ENCODE data around the gene YOD1. TPM values are rescaled to one million over a fixed set of nuclear protein-coding genes. Genes with fewer than 3 reads are reported as not detected.

The YOD1 gene
- total RNA-seq, 1 donor from 2014 or later, result 10.8 TPM

DNA sequence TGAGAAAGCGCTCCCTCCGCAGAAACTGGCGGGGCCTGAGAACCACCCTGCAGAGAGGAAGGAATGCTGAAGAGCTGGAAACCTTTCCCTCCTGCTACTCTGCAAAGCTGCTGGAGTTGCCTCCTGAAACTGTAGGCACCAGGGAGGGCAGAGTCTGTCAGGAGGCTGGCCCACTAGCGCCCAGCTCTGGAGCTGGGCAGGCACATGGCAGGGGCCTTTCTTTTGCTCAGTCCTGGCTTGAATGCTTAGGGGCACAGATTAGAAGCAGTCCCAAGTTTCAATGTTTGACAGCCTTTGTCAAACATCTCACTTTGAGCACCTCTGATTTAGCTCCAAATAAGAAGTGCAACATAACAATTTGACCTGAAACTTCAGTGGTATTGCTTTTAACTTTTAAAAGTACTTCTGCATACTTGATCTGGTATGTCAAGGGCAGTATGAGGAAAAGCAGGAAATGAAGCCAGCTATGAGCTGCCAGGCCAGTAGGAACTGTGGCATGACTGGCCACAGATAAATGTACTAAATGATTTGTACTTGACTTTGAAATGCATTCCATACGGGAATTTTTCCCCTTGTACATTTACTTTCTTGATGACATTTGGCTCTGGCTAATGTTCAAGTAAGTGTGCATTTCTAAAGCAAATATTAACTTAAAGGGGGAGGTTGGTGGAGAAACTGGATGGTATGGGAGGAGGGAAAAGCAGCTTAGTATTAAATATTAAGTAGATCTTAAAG, 25.7 kb downstream of the YOD1 start:
- intact Hi-C loops (cut with micrococcal nuclease), result no loop called here
- TF ChIP-seq, protein P1, sequence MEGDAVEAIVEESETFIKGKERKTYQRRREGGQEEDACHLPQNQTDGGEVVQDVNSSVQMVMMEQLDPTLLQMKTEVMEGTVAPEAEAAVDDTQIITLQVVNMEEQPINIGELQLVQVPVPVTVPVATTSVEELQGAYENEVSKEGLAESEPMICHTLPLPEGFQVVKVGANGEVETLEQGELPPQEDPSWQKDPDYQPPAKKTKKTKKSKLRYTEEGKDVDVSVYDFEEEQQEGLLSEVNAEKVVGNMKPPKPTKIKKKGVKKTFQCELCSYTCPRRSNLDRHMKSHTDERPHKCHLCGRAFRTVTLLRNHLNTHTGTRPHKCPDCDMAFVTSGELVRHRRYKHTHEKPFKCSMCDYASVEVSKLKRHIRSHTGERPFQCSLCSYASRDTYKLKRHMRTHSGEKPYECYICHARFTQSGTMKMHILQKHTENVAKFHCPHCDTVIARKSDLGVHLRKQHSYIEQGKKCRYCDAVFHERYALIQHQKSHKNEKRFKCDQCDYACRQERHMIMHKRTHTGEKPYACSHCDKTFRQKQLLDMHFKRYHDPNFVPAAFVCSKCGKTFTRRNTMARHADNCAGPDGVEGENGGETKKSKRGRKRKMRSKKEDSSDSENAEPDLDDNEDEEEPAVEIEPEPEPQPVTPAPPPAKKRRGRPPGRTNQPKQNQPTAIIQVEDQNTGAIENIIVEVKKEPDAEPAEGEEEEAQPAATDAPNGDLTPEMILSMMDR (IDR thresholded peaks at IDR 0.05), result no peak
- ChIA-PET CTCF (interaction anchor here (1.0 kb wide), 1 partner anchor 20 kb away, joined by 3 read pairs; no protein-coding TSS in a partner anchor), POLR2A (no interaction called here)
- H3K27me3 Mint-ChIP-seq, result peaks cover 34% of the 10 kb centered on the region
- no peak overlapping the region for H3K27ac Mint-ChIP-seq
- no peak overlapping the region for H3K4me3 Mint-ChIP-seq
- H3K4me1 Mint-ChIP-seq, result no peaks in the 10 kb centered on the region
- no peaks in the 10 kb centered on the region for H3K9me3 Mint-ChIP-seq
- H3K36me3 Mint-ChIP-seq (ENCODE audit: low read depth), result no peaks in the 10 kb centered on the region
- no peak for DNase-seq
- no peak for ATAC-seq (ENCODE audit: low read depth)

DNA sequence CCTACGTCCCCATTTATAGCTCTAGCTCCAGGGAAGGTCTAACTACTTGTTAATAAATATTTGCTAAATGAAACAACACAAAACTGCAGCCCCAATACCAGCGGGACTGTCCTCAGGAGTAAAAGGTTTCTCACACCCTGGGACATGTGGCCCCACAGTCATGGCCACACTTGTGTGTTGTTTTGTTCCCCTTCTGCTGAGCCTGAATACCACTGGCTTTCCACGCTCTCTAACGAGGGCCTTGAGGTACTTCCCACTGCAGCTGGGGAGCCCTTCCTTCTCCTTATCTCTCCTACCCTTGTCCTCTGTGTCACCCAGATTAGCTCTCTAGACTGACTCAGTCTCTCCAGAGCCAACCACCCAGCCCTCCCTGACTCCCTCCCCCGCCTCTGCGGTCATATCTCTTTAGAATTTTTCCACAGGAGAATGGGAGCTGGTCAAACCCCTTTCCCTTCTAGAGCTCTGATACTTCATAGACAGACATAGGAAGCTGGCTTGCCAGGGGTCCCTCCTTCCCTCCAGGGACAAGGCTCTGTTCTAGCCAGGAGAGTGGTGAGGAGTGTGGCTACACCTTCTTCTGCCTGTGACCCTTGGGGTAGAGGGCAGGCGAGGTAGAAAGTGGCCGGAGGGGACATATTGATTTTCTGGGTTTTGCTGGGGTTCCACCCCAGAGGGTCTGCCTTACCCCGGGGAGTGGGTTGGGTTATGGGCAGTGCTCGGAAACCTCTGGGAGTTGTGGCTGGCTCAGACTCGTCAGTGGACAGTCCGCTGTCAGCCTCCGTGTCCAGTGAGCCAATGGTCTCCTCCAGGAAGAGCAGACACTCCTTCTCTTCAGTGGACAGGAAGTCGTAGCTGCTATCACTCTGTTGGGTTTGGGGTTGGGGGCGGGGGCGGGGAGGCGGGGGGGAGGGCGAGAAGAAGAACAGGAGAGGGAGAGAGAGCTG, 26.5 kb downstream of the YOD1 start:
- DNase-seq, result no peak
- no peak overlapping the region for H3K27ac Mint-ChIP-seq
- POLR2A ChIA-PET, result no interaction called here

DNA sequence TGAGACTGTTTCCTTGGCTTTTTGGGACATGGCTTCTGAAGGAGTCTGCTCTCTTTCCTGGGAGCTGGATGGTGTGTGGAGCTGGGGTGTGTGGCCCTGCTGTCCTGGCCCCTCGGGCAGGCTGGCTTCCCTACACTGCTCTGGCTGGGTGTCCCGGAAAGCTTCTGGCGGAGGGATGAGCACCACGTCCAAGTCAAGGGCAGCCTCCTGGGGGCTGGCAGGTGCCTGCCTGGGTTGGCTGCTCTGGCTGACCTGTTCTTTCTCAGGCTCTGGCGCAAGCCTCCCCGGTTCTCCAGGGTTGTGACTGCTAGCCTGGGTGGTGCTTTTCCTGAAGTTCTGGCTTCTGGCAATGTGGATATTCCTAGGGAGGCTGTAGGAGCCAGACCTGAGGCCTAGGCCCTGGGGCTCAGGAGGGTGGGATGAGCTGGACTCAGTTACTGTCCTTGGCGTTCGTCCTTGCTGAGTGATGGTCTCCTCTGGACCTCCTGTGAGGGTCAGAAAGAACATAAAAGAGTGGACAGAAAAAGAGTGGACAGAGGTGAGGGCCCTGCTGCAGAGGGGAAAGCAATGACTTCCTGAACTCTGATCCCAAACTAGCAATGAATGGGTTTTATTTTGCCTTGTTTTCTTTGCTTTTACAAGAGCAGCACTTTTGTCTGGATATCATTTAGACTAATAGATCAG, 27.9 kb downstream of the YOD1 start:
- POLR2A ChIA-PET, result no interaction called here
- H3K4me3 Mint-ChIP-seq, result no peak overlapping the region
- peaks cover 26% of the 10 kb centered on the region for H3K27me3 Mint-ChIP-seq
- ATAC-seq (ENCODE audit: low read depth) (no peak), DNase-seq (no peak)
- CTCF ChIA-PET, result no interaction called here
- H3K9me3 Mint-ChIP-seq, result no peaks in the 10 kb centered on the region
- H3K36me3 Mint-ChIP-seq (ENCODE audit: low read depth), result no peaks in the 10 kb centered on the region
- no peaks in the 10 kb centered on the region for H3K4me1 Mint-ChIP-seq
- intact Hi-C loops (cut with micrococcal nuclease), result no loop called here
- no peak overlapping the region for H3K27ac Mint-ChIP-seq
- TF ChIP-seq, protein P1 (IDR thresholded peaks at IDR 0.05), result no peak

More for the DNA sequence above, 26.5 kb downstream of the YOD1 start:
- ATAC-seq (ENCODE audit: low read depth), result no peak
- intact Hi-C loops (cut with micrococcal nuclease), result no loop called here
- CTCF ChIA-PET, result interaction anchor here (1.0 kb wide), 1 partner anchor 19 kb away, joined by 3 read pairs; no protein-coding TSS in a partner anchor
- Mint-ChIP-seq H3K9me3 (no peaks in the 10 kb centered on the region), H3K27me3 (peaks cover 26% of the 10 kb centered on the region), H3K36me3 (ENCODE audit: low read depth) (no peaks in the 10 kb centered on the region), H3K4me1 (no peaks in the 10 kb centered on the region), H3K4me3 (no peak overlapping the region)
- TF ChIP-seq, protein P1 (IDR thresholded peaks at IDR 0.05), result no peak

DNA sequence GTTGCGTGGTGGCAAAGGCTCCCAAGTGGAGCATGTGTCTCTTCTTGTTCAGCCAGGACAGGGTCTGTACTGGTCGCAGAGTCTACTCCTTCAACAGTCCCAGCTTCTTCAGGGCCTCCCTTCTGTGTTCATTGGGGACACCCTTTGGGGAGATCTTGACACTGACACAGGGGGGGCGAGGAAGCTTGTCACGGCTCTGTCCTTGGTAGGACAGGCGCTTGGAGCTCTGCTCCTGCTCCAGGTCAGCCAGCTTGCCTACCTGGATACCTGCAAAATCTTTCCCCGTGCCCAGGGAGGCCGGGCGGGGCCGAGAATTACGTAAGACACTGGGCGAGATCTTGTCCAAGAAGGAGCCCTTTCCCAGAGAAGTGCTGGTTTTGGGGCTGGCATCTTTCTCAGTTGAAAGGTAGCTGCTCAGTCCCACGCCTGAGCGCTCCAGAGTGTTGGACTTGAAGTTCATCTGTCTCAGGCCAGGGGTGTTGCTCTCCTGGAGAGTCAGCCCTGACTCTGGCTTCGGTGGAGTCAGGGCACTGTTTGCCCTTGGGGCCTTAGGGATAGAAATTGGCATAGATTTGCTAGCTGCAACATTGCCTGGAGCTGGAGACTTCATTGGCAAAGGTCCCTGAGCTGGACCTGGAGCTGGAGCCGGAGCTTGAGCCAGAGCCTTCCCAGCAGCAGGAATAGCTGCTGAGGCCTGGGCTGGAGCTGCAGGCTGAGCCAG, 29.0 kb downstream of the YOD1 start:
- POLR2A ChIA-PET, result no interaction called here
- Mint-ChIP-seq H3K4me1 (no peaks in the 10 kb centered on the region), H3K9me3 (no peaks in the 10 kb centered on the region), H3K36me3 (ENCODE audit: low read depth) (no peaks in the 10 kb centered on the region), H3K4me3 (no peak overlapping the region), H3K27ac (no peak overlapping the region), H3K27me3 (peaks cover 21% of the 10 kb centered on the region)
- DNase-seq (no peak), ATAC-seq (ENCODE audit: low read depth) (no peak)
- intact Hi-C loops (cut with micrococcal nuclease), result no loop called here
- TF ChIP-seq, protein P1 (IDR thresholded peaks at IDR 0.05), result no peak
- CTCF ChIA-PET, result no interaction called here
